ENCODE data around the gene ARMC8.

ARMC8 gene

DNA sequence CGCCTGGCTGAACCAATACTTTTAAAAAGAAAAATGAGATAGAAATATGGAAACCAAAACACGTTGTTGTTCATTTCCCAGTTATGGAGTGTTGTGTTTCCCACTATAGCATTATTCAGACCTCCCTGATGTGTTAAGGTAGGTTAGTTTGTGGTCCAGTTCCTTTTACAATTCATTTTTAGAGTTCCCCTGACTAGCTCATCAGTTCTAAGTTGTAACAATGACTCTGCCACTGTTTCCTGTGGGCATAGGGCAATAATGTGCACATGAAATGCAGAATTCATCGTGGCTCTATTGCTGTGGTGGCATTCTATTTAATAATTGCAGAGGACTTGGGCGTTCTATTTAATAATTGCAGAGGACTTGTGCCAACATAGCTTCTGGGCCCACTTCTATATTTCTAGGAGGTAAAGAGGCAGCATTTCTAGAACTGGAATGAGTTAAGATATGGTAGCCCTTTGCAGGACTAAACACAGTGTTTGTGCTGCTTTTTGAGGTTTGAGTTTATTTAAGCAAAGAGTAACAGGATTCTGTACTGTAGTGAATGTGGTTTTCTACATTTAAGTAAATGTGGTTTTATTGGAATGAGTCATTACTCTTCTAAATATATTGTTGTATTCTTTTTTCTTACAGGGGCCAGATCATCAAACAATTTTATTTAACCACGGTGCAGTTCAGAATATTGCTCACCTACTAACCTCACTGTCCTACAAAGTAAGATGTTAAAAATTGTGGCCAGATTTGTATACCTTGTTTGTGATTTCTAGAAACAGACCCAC is 47.5 kb downstream of the ARMC8 start:
- DNase-seq (ENCODE audit: low read depth), result peak; percentile 13
- TF ChIP-seq, protein P1, sequence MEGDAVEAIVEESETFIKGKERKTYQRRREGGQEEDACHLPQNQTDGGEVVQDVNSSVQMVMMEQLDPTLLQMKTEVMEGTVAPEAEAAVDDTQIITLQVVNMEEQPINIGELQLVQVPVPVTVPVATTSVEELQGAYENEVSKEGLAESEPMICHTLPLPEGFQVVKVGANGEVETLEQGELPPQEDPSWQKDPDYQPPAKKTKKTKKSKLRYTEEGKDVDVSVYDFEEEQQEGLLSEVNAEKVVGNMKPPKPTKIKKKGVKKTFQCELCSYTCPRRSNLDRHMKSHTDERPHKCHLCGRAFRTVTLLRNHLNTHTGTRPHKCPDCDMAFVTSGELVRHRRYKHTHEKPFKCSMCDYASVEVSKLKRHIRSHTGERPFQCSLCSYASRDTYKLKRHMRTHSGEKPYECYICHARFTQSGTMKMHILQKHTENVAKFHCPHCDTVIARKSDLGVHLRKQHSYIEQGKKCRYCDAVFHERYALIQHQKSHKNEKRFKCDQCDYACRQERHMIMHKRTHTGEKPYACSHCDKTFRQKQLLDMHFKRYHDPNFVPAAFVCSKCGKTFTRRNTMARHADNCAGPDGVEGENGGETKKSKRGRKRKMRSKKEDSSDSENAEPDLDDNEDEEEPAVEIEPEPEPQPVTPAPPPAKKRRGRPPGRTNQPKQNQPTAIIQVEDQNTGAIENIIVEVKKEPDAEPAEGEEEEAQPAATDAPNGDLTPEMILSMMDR (IDR thresholded peaks at IDR 0.05; ENCODE audit: control insufficient read depth, insufficient read depth, low read depth, low read length, missing control alignments), result no peak
- H3K4me3 ChIP-seq (ENCODE audit: control insufficient read depth, low read depth, low read length), result no peak overlapping the region

DNA sequence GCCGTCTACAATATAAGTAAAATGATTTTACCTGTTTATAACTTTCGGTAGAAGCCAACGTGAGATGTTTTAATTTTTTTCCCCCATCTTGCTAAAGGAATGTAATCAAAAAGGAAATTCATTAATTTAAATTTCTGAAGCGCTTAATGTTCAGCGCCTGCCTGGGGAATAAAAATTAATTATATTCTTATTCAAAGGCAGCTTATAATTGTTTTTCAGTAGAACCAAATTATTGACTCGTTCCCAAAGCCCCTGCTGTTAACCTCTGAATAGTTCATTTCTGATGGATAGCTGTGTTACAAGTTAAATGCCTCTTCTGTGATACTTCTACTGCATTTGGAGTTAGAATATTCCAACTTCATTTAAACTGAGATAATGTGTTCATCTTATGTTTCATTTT is 51.6 kb downstream of the ARMC8 start:
- no peak for DNase-seq (ENCODE audit: low read depth)
- no peak overlapping the region for H3K4me3 ChIP-seq (ENCODE audit: control insufficient read depth, low read depth, low read length)
- TF ChIP-seq, protein P1 (IDR thresholded peaks at IDR 0.05; ENCODE audit: control insufficient read depth, insufficient read depth, low read depth, low read length, missing control alignments), result no peak

DNA sequence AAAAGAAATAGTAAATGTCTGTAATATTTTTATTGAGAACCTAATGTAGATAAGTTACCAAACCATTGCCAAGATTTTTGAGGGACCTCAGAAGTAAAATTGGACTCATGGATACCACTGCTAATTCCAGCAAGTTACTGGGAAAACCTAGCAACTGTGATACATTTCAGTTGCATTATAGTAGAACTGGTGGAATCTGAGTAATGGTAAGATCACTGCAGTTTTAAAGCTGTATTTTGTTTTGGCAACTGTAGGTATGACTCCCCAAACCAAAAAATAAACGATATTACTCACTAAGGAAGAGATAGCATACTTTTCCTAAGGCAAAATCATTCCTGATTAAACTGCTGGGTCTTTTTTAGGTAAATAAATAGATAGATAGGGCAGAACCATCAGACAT is 54.0 kb downstream of the ARMC8 start:
- no peak overlapping the region for H3K4me3 ChIP-seq (ENCODE audit: control insufficient read depth, low read depth, low read length)
- peak; percentile 10 for DNase-seq (ENCODE audit: low read depth)
- TF ChIP-seq, protein P1 (IDR thresholded peaks at IDR 0.05; ENCODE audit: control insufficient read depth, insufficient read depth, low read depth, low read length, missing control alignments), result no peak

DNA sequence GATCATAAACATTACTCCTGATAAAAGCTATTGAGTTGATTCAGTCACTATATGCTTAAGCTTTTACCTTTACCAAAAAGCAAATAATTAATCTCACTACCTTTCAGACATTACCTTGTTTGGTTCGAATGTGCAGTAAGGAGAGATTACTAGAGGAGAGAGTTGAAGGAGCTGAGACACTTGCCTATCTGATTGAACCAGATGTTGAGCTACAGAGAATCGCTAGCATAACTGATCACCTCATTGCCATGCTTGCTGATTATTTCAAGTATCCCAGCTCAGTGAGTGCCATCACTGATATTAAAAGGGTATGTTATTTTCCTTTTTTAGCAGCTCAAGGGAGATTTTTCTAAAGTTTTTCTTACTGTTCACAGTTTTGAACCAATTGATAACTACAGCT is 54.6 kb downstream of the ARMC8 start:
- no peak for DNase-seq (ENCODE audit: low read depth)
- TF ChIP-seq, protein P1 (IDR thresholded peaks at IDR 0.05; ENCODE audit: control insufficient read depth, insufficient read depth, low read depth, low read length, missing control alignments), result no peak
- no peak overlapping the region for H3K4me3 ChIP-seq (ENCODE audit: control insufficient read depth, low read depth, low read length)

DNA sequence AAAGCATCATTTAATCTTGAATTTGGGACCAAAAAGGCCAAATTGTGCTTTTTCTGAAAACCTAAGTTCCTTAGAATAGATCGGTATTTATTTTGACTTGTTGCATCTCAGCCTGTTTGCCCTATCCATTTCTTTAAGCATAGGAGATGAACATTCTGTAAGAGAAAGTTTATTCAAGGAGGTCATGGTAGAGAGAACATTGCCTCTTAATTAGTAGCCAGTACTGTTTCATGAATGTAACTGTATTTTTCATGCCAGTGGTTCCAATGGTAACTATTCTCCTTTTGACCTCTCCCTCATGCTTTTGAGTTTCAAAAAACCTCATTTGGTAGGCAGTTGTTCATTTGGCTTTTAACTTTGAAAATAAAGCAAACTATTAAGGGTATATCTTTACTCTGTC is 55.4 kb downstream of the ARMC8 start:
- TF ChIP-seq, protein P1 (IDR thresholded peaks at IDR 0.05; ENCODE audit: control insufficient read depth, insufficient read depth, low read depth, low read length, missing control alignments), result no peak
- H3K4me3 ChIP-seq (ENCODE audit: control insufficient read depth, low read depth, low read length), result no peak overlapping the region
- DNase-seq (ENCODE audit: low read depth), result no peak

DNA sequence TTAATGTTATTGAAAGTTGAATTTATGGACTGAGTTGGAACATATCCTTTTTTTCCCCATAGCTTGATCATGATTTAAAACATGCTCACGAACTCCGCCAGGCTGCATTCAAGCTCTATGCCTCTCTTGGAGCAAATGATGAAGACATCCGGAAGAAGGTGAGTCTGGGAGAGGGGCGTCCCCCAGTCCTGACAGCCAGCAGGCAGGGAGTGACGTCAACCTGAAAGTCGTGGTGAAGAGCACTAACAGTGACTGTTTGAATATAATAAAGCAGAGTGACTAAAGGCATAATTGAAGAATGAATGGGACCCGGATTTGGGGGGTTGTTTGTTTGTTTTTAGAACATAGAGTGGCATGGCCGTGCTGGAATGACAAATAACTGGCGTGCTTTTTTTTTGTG is 57.9 kb downstream of the ARMC8 start:
- TF ChIP-seq, protein P1 (IDR thresholded peaks at IDR 0.05; ENCODE audit: control insufficient read depth, insufficient read depth, low read depth, low read length, missing control alignments), result no peak
- DNase-seq (ENCODE audit: low read depth), result no peak
- no peak overlapping the region for H3K4me3 ChIP-seq (ENCODE audit: control insufficient read depth, low read depth, low read length)

Measured in AG09309 (cell line).